OCI-LY7 (cell line): Measurements from ENCODE around the gene MRPL36.

Experiments used
- EZH2phosphoT487 ChIP-seq: fragments of 200-600 bp; sonication (generic); IDR thresholded peaks from 2 replicates; pipeline ENCODE4 v1.6.1; 2018; ENCODE audit warnings: low read depth, borderline replicate concordance, mild to moderate bottlenecking, mixed run types, antibody characterized with exemption, low read length, moderate library complexity, mixed read lengths
- TF ChIP-seq, protein P1 (sequence below): fragments of 200-600 bp; sonication (generic); conservative IDR thresholded peaks from 2 replicates; pipeline ENCODE4 v1.5.1; 2014; ENCODE audit warnings: mild to moderate bottlenecking, antibody characterized with exemption, low read length, moderate library complexity, mixed read lengths

DNA sequence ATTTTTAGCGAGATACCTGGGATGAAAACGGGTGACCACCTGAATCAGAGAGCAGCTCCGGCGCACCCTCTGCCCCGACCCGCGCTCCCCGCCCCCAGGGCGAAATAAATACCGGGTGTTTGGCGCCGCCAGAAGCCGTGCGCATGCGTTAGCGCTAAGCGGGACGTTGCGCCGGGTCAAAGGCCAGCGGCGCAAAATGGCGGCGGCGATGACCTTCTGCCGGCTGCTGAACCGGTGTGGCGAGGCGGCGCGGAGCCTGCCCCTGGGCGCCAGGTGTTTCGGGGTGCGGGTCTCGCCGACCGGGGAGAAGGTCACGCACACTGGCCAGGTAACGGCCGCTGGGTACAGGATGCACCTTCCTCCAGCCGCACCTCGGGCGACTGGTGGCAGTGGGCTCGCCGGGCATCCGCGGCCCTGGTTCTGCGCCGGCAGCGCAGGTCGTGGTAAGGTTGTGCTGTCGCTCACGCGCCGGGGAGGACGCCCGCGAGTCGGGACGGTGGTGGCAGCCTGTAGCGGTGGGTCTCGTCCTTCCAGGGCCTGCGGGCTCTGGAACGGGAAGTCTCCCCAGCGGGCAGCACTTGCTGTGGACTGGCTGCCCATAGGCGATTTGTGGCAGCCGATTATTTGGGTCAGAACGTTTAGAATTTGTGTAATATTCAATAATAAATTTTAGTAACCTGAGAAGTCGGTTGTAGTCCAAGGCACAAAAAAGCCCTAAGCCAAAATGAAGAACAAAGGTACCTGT lies 1.8 kb upstream of the MRPL36 start, which contains the start of gene NDUFS6:
- TF ChIP-seq, protein P1, sequence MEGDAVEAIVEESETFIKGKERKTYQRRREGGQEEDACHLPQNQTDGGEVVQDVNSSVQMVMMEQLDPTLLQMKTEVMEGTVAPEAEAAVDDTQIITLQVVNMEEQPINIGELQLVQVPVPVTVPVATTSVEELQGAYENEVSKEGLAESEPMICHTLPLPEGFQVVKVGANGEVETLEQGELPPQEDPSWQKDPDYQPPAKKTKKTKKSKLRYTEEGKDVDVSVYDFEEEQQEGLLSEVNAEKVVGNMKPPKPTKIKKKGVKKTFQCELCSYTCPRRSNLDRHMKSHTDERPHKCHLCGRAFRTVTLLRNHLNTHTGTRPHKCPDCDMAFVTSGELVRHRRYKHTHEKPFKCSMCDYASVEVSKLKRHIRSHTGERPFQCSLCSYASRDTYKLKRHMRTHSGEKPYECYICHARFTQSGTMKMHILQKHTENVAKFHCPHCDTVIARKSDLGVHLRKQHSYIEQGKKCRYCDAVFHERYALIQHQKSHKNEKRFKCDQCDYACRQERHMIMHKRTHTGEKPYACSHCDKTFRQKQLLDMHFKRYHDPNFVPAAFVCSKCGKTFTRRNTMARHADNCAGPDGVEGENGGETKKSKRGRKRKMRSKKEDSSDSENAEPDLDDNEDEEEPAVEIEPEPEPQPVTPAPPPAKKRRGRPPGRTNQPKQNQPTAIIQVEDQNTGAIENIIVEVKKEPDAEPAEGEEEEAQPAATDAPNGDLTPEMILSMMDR: no peak
- no peak for TF ChIP-seq EZH2phosphoT487
